GM18951 (cell line): Measurements from ENCODE around the gene THBD.

Experiments
- POLR2A ChIP-seq: IDR thresholded peaks from 4 replicates; pipeline ENCODE4 v1.6.1; 2011; ENCODE audit warnings: mild to moderate bottlenecking; ENCODE audit not compliant: insufficient read length, insufficient read depth; ENCODE audit errors: extremely low read depth
- in situ Hi-C: fragments of 300-500 bp; cut with MboI; formaldehyde crosslinking; loops from one replicate; pipeline ENCODE4 v1.12.0; 2022; ENCODE audit warnings: low sequenced_read_pairs, mixed read lengths, inconsistent platforms; ENCODE audit not compliant: unreplicated experiment

Gene THBD

DNA sequence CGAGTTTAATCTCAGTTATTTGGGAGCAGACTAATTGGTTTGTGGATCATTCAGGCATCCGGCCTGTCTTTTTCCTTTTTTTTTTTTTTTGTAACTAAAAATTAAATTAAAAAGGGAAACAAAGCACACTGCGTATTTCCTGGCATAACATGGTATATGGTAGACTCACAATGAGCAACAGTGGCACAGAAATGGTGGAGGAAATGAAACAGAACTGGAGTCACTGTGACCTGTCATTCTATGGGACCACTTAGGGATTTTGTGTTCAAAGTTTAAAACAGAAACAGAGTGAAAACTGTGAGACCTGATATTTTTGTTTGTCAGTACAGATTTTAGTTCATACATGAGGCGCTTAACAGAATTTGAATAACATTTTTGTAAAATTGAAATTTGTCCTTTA is 41.4 kb upstream of the THBD start:
- TF ChIP-seq POLR2A = no peak
- in situ Hi-C loops = no loop called here

DNA sequence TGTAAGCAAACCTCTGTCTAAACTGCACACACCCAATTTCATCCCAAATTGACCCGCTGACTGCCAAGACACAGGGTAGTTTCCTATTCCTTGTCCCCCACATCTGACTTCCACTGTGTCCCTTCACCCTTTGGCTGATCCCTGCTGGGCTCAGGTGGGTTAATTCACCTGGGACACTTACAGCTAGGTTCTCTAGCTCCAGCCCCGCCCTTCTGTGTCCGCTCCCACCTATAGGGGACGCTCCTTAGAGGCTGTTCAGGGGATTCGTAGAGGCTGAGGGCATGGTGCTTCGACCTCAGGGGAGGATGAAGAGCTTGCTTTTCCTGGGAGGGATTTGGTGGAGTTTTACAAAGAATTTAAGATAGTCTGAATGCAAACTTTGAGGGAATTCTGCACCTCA is 40.7 kb upstream of the THBD start:
- no peak for TF ChIP-seq POLR2A
- in situ Hi-C loops = no loop called here

DNA sequence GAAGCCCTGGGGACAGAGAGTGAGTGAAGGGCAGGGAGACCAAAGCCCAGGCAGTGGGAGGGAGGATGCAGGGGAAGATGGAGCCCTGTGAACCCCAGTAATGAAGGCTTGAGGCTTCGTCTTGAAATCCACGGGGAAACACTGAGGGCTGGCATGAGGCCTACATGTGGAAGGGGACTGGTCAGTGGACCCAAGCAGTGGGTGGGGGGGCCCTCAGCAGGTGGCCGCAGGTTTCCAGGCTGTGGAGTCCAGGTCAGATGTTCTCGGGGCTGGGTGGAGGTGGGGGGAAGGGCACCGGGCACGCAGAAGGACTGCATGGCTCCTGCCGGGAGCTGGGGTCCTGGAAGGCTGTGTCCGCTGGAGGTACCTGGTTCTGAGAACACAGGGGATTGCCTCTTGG is 39.4 kb upstream of the THBD start:
- TF ChIP-seq POLR2A = no peak
- in situ Hi-C loops = no loop called here

DNA sequence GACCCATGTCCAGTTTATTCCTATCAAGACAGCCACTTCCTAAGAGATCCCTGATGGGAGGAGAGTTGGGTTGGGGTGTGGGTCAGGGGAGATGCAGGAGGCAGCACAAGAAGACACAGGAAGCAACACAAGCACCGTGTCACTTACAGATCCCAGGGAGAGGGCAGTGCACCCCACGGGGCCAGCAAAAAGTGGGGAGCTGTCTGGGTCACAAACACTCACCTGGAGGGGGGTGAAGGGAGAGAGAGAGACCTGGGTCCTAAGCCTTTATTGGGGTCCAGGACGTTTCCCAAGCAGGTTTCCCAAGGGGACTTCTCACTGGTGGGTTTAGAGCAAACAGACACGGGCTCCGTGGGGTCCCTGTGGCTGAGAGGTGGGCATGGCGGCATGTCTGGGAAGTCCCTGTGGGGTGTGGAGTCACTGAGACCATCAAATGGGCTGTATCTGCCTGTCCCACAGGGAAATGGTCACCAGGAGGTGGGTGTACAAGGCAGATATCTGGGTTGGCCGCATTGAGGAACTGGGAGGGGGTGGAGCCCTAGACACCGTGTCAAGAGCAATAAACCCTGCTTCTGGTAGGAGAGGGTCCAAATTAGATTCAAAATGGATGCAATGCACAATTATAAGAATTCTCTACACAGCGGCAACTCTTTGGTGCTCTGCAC is 38.2 kb upstream of the THBD start:
- in situ Hi-C loops = no loop called here
- no peak for TF ChIP-seq POLR2A

DNA sequence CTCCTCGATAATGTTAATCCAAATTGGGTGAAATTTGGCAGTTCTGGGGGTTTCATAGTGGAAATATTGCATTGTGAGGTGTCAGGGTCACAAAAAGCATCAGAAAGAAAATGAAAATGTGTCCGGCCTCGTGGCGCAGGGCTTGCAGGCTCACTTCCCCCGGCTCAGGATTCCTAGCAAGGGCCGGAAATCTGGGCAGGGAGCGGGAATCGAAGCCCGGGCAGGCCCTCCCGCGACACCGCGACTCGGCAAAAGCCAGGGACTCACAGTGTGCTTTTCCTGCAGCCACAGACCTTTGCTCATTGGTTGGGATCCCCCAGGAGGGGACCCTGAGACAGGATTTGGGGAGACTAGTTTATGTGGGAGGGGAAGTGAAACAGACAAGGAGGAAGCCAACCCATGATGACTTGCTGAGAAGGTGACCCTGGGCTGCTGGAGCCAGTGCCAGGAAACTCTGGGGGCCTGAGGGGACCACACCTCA is 37.5 kb upstream of the THBD start:
- in situ Hi-C loops = no loop called here
- no peak for TF ChIP-seq POLR2A

DNA sequence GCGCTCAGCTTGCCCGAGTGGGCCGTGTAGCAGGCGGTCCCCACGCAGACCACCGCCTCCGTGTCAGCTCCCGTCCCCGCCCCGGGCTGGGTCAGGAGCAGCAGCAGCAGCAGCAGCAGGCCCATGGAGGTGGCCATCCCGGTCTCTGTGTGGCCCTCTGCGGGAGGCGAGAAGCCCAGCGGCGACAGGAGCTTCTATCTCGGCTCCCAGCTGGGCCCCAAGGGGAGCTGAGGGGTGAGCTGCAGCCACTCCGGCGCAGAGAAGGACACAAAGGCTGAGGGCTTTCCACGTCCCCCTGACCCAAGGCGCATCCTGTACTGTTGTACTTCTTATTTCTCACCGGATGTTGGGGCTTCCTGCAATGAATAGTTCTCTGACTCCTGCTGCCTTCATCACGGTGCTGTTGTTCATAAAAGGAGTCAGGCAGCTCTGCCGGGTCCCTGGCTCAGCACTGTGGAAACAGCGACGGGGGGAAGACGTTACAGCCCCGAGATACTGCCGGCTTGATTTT is 36.6 kb upstream of the THBD start, which contains the start of gene CD93:
Gene CD93, minus strand, starts transcription at position 269 of the 511 bp plus-strand sequence. Its CDS starts 132 bp downstream, at position 137.
- in situ Hi-C loops = no loop called here
- TF ChIP-seq POLR2A = no peak

DNA sequence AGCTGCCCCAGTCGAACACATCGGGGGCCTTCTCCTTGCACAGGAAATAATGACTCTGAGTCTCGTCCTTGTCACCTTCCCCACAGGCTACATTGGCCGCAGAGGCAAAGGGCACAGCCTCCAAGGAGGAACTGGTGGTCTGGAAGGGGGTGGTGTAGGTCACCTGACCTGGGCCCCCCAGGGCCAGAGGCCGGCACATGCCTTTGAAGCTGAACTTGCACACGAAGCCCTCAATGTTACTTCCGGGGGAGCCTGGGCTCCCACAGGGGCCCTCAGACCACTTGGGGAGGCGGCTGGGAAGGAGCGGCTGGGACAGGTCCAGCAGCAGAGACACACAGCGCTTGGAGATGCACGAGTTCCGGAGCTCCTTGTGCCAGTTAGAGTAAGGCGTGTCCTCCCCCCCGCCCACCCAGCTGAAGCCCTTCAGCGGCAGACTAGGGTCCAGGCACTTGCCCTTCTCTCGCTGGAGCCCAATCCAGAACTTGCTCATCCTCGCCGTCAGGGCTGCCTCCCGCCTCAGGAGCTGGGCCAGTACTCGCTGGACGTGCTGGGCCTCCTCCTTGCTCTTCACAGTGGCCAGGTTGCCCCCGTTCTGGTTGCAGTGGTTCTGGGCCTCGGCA is 36.1 kb upstream of the THBD start:
- no peak for TF ChIP-seq POLR2A
- in situ Hi-C loops = no loop called here

DNA sequence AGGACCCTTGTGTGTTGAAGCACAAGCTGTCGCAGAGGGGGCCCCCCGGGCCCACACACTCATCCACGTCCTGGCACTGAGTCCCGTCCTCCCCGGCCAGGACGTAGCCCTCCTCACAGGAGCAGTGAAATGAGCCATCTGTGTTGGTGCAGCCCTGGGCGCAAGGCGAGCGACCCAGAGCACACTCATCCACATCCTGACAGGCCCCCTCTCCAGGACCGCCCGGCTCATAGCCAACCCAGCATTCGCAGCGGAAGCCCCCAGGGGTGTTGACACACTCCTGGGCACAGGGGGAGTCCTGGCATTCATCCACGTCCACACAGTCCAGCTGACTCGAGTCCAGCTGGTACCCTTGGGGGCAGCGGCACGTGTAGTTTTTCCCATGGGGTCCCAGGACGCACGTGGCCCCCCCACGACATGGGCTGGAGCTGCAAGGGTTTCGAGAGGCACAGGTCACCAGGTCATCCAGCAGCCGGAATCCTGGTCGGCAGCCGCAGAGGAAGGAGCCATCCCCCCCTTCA is 35.4 kb upstream of the THBD start:
- in situ Hi-C loops = no loop called here
- TF ChIP-seq POLR2A = no peak

DNA sequence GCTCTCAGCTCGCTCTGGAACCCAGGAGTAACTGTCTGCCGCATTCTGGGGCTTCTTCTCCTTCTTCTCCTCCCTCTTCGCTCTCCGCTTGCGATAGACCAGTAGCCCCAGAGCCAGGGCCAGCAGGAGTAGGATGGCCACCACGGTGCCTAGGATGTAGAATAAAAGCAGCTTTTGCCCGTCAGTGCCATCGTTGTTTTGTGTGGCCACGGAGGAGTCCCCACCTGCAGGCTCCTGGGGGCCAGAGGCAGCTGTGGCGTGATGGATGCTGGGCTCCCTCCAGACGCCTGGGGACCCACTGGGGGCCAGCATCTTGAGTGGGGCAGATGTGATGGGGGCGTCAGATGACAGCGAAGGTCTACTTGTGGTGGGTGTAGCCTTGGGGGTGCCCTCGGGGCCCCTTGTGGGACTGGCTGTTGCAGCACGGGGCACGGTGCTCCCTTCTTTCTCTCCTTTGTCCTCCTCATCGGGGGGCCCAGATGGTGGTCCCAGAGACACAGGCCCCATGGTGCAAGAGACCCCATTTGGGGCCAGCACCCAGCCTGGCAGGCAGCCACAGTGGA is 34.9 kb upstream of the THBD start:
- in situ Hi-C loops = no loop called here
- no peak for TF ChIP-seq POLR2A

DNA sequence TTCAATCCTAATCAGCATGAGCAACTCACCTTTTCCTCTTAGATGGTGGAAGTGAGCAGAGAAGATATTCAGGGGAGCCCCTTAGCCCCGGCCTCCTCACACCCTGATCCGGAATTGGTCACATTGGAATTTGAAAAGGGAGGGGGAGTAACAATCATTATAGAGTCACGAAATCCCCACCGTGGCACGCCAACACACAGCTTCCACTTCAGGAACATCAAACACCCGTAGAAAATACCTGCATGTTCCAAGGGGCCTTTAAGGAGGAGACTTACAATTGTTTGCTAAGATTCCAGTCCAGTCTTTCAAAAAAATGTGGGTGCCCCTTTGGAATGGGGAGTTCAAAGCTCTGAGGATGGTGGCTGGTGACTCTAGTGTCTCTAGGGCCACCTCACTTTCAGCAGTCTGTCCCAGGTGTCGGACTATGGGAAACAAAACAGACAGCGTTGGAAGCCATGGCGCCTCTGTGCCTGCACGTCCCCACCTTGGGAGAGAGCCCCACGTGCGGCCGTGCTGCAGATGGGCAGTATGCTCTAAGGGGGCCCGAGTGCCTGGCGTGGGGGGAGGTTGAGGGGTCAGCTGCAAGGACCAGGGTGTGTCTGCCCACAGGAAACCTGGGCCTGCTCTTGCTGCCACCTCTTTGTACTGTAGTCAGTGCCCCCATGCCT is 34.2 kb upstream of the THBD start:
- no peak for TF ChIP-seq POLR2A
- in situ Hi-C loops = no loop called here

DNA sequence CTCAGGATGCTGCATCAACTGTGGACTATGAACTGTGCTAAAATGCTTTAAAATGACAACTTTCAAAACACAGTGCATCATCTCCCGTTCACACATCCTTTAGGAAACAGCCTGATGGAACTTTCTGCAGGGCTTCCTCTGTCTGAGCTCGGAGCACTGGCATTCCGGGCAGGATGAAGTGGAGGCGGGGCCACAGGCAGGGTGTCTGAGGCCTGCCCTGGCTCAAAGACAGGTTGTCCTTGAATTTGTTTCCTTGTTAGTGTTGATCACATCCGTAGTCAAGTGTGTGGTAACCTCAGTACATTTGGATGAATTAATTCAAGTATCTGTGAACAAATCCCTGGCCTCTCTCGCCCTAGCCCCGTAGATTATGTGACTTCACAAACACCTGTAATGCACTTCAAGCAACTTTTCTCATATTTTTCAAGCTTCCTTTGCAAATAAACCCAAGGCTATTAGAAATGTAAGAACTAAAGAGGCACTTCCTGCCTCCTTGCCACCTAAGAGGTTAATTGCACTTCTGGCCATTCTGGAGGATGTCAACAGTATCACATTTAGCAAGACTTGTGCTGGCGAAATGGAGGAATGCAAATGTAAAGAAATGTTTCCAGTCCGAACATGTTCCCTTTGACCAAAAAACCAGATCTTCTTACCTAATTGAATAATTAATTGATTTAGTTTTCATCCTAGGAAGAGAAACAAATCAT is 33.5 kb upstream of the THBD start:
- TF ChIP-seq POLR2A = no peak
- in situ Hi-C loops = no loop called here

DNA sequence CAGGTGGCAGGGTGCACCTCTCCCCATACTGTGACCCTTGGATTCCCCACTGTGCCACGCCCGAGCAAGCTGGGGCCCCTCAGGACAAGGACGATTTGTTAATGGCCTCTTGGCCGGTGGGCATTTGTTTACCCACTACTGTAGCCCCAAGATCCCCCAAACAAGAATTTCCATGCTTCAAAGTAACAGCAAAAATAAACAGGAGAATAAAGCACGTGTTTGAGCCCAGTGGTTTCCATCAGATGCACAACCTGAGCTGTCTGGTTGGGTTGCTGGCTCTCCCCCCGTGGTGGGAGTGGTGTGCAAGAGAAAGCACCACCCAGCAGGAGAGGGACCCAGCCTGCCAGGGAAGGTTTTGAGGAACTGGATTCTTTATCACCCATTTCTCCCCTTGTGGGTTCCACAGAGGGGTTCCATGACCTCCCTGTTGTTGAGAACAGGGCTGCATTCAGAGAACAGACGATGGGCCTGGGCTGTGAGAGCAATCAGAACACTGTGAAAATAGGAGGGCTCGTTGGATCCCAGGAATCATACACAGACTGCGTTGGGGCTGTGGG is 31.9 kb upstream of the THBD start:
- TF ChIP-seq POLR2A = no peak
- in situ Hi-C loops = no loop called here
